ENCODE data around the gene GLCE. TPM values are rescaled to one million over a fixed set of nuclear protein-coding genes. Genes with fewer than 3 reads are reported as not detected.
"Not testable (repeated sequence)": the region's sequence is repeated elsewhere in the genome, so short reads cannot be mapped to it uniquely, and the experiment has no call there.

The GLCE gene
- total RNA-seq, 1 experiment from 2014 or later = 11.5 TPM

DNA sequence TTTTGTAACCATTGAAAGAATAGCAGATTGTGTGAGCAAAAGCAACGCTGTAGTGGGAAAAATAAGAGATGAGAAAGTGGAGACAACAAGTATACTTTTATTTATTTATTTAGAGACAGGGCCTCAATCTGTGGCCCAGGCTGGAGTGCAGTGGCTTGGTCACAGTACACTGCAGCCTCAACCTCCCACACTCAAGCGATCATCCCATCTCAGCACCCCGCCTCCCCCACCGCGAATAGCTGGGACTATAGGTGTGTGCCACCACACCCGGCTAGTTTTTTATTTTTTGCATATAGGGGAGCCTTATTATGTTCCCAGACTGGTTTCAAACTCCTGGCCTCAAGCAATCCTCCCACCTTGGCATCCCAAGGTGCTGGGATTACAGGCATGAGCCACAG is 1.6 kb upstream of the GLCE start:
- DNase-seq (ENCODE audit: low spot score) = no peak

DNA sequence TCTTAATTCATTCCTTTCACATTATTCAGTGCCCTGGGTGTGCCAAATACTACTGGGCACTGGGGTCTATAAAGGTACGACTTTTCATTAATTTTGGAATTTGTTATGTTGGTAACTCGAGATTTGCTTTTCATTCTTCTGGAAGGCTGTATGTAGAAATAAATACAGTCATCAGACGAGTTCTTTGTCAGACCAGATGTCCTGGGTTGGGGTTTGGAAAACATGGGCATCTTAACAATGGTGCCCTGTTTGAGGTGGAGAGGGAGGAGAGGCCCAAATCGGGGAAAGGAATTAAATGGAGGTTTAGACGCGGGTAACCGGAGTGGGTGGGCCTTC is 662 bp upstream of the GLCE start:
- no peak for DNase-seq (ENCODE audit: low spot score)

DNA sequence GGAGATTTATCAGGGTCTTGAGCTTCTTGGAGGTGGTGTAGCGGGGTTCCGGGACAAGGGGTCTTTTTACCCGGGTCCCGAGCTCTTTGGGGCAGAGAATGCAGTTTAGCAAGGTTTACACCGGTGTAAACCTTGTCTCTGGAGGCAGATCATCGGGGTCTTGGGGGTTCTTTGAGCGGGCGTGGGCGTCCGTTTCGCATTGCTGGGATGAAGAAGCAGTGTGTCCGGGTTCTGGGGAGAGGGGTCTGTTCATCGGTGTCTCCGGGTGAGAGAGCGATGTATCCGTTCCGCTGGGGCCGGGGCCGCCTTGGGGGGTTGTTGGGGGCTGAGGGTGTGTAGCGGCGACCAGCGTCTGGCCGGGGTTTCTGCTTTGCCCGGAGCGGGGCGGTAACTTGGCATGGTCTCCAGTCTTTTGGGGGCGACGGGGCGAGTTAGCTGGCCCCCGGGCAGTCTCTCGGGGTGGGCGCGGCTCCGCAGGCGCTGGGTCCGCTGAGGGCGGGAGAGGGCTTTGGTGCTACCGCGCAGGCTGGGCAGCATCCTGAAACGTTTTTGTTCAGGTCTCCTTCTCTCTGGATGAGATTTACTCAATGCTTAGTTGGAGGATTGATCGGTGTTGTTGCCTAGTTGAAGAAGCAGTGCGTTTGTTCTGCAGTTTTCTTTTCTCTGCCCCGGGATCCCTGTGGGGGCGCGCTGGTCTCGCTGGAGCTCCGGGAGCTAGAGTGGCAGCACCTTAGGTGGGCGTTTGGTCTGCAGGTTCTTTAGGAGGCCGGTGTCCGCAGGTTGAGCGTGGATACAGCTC is 843 bp downstream of the GLCE start:
- peak; percentile 58 for DNase-seq (ENCODE audit: low spot score)

DNA sequence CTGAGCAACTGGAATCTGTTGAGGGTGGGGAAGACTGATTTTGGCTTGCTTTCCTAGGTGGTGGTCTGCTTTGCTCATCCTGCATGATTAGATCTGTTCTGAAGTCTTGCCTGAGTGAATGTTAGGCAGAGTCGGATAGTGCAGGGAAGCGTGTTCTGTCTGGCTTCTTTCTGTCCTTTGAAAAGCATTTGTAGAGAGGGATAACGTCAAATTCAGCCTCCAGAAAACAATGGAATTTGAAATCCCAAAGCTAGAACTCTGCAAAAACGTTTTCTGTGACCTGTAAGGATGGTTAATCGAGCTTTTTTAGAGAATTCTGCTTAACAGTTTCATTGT is 1.4 kb downstream of the GLCE start:
- DNase-seq (ENCODE audit: low spot score) = no peak

DNA sequence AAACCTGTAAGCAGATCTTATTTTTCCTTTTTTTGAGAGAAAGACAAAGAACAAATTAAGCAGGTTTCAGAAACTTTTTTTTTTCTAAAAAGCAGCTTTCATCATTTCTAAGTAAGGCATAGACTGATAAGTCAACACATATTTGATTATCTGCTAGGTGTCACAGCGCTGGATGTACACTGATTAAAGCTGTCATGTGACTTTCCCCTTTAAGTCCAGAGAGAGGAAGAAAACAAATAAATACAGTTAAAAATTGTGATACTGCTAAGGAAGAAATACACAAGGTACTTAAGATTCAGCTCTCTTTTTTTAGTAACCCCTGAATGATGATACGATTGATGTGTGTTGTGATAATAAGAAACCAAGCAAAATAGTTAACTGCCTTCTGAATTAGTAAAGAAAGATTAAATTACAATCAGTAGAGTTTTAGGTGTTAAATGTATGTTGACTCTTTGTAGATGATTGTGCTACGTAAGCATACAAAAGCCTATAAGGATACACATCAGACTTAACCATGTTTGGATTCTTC is 2.8 kb downstream of the GLCE start:
- no peak for DNase-seq (ENCODE audit: low spot score)

DNA sequence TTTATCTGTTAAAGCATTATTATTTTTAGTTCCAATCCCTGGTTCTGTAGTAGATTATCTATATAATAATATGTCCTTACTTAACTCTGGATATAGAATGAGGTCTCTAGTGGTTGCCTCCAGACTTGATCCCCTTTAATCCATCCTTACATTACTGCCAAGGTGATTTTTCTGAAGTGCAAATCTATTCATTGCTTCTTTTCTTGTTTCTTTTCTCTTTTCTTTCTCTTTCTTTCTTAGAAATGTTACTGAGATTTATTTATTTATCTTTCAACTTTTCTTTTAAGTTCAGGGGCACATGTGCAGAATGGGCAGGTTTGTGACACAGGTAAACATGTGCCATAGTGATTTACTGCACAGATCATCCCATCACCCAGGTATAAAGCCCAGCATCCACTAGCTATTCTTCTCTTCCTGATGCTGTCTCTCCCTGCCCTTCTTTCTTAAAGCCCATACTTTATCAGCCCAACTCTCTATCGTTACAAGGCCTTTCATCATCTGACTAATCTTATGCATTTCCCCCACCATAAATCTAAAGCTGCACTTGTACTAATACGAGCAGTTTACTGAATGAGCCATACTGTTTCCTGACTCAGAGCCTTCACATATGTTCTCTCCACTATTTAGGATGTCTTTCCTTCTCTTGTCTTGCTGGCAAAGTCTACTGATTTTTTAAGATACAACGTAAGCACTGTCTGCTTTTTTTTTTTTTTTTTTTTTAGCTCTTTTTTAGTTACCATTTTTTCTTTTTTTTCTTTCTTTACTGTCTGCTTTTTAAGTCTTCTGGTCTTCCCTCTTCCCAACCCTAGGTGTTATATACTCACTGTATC is 4.6 kb downstream of the GLCE start:
- DNase-seq (ENCODE audit: low spot score) = no peak

DNA sequence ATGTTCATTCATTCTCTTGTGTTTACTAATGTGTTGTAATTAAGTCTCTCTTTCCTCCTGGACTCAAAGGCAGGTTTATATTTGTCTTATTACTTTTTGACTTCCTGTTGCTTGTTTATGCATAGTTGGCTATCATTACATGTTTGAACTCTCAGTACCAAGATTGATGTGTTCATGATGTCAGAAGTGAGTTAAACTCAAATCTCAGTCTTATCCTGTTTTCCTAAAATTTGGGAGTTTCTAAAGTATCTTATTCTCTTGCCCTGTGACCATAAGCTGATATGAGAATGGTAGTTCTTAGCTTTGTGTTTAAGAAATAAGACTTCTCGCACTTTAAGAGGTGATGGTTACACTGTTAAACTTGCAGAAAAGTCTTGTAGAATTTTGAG is 5.2 kb downstream of the GLCE start:
- no peak for DNase-seq (ENCODE audit: low spot score)

DNA sequence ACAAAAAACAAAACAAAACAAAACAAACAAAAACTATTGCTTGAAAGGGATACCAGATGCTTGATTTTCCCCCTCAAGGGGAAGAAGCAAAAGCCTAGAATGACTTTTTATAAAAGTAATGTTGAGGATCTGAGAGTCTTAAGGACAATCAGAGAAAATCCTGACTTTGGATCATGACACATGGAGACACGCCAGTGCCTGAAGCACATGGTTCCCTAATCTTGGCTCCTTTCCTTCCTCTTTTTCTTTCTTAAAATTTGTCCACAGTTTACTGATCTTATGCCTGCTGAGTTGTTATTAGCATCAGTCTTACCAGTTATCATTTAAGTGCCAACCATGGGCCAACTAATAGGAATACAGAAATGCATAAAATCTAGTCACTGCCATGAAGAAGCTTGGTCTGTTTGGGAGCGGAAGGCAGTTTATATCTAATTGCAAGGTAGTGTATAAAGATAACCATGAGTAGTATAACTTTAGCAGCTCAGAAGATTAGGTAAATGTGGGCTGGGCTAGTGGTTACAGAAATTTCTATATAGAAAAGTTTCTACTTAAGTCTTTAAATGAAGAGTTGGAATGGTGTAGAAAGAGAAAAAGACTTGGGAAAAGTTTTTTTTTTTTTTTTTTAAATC is 6.9 kb downstream of the GLCE start:
- DNase-seq (ENCODE audit: low spot score) = no peak

DNA sequence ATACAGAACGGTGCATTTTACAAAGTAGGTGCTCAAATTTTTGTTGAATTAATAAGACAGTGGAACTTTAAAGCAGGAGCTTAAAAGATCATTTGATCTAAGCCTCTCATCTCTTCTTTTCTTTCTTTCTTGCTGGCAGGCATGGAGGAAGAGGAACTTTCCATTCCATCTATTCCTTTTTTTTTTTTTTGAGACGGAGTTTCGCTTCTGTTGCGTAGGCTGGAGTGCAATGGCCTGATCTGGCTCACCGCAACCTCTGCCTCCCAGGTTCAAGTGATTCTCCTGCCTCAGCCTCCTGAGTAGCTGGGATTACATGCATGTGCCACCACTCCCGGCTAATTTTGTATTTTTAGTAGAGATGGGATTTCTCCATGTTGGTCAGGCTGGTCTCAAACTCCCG is 7.9 kb downstream of the GLCE start:
- DNase-seq (ENCODE audit: low spot score) = not testable (repeated sequence)

DNA sequence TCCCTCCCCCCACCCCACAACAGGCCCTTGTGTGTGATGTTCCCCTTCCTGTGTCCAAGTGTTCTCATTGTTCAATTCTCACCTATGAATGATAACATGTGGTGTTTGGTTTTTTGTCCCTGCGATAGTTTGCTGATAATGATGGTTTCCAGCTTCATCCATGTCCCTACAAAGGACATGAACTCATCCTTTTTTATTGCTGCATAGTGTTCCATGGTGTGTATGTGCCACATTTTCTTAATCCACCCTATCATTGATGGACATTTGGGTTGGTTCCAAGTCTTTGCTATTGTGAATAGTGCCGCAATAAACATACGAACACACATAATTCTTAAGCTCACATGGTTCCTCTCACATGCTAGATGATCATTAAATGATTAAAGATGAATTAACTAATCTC is 9.1 kb downstream of the GLCE start:
- DNase-seq (ENCODE audit: low spot score) = not testable (repeated sequence)

DNA sequence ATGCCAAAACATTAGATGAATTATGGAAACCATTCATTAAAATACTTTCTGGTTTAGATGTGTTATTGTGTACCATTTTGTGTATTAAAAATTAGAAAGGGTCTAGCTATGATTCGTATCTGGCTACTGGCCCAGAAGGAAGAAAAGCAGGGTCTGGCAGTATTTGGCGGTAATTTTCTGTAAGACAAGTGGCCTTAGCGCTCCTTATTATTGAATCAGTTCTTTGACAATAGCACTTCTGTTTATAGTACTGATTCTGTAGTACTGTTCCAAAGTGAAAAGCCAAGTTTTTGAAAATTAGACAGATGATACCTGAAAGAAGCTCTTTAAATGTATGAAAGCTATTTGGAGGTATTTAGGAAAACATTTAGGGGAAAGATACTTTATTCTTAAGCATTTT is 10.2 kb downstream of the GLCE start:
- DNase-seq (ENCODE audit: low spot score) = no peak

DNA sequence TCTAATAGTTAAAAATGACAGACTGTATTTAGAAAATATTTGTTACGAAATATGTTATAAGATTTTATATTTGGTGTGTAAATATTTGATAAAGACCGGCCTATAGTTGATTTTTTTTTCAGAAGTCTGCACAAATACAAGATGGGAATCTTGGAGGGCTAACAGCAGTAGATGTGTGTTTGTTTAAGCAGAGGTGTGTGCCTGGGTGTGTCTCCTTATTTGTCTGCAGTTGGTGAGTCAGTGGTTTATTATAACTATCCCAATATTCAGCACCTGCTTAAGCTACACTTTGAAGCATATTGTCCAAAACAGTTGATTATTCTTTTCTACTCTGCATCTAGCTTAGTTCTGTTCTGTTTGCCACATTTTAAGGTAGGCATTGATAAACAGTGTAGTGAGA is 12.4 kb downstream of the GLCE start:
- peak; percentile 15 for DNase-seq (ENCODE audit: low spot score)

DNA sequence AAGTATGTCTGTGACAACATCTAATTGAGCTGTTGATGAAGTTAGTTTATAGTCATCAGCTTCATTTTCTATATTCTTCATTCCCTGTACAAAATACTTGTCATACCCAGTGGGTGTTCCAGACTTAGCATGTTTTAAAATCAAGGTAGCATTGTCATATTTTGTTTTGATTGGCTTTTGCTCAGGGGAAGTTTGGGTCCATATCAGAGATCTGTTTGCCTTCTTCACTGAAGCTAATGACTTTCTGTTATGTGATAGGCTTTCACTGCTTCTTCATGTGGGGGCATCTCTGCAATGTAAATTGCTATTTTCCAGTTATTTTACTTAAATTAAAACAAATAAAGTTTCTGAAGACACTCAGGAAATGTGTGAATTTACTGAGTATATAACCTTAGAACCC is 15.1 kb downstream of the GLCE start:
- DNase-seq (ENCODE audit: low spot score) = no peak

DNA sequence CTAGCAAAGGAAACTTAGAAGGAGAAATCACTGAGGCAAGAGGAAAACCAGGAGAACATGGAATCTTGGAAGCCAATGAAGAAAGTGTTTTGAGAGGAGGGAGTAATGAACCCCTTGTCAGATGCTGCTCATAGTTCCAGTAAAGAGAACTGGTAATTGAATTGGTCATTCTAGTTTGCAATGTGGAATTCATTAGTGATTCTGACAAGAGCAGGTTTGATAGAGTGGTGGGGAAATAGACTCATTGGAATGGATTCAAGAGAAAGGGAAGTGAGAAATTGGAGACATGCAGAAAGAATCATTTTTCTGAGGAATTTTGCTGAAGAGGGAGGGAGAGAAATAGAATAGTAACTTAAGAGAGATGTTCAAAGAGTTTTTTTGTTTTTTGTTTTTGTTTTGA is 21.0 kb downstream of the GLCE start:
- DNase-seq (ENCODE audit: low spot score) = no peak

DNA sequence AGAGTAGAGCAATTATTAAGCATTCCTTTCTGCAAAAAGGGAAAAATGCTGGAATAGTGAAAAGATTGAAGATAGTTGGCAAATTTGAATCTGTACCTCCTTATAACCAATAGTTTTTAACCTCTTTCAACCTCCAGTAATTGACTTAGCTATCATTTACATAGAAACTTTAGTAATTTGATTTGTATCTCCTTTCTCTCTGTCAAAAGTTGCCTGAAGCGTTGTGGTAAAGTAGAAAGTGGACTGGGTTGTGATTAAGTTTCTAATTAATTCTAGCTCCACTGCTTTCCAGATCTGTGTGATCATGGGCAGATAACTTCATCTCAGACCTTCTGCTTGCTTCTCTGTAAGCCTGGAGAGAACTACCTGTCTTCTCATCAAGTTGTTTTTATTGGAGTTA is 24.8 kb downstream of the GLCE start:
- no peak for DNase-seq (ENCODE audit: low spot score)

DNA sequence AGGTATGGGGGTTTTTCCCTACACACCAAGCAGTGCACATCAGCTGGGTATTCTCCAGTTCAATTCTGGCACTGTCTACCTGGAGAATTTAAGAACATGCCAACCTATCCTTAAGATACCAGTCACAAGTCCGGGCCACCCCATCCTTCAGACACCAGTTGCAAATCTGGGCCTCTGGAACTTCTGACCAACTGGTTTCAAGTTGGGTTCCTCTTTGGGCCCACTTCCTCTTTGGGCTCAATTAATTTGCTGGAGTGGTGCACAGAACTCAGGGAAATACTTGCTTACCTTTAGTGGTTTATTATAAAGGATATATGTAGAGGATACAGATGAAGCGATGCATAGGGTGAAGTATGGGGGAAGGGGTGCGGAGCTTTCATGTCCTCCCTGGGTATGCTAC is 25.3 kb downstream of the GLCE start:
- no peak for DNase-seq (ENCODE audit: low spot score)

DNA sequence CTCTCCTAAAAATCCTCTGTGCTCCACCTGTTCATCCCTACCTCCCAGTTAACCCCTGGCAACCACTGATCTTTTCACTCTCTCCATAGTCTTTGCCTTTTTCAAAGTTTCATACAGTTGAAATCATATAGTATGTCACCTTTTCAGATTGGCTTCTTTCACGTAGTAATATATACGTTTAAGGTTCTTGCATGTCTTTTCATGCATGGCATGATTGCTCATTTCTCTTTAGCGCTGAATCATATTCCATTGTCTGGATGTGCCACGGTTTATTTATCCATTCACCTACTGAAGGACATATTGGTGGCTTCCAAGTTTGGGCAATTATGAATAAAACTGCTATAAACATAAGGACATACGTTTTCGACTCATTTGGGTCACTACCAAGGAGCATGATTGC is 28.7 kb downstream of the GLCE start:
- no peak for DNase-seq (ENCODE audit: low spot score)

DNA sequence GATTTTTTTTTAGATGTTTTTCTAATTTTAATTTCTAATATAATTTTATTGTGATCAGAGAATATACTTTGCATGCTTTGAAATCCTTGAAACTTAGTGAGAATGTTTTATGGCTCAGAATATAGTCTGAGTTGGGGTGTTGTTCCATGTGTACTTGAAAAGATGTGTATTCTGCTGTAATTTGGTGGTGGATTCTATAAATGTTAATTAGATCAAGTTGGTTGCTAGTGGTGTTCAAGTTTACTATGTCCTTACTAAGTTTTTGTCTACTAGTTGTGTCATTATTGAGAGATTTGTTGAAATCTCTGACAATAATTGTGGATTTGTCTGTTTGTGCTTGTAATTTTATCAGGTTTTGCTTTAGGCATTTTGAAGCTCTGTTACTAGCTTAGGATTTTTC is 29.7 kb downstream of the GLCE start:
- DNase-seq (ENCODE audit: low spot score) = no peak

DNA sequence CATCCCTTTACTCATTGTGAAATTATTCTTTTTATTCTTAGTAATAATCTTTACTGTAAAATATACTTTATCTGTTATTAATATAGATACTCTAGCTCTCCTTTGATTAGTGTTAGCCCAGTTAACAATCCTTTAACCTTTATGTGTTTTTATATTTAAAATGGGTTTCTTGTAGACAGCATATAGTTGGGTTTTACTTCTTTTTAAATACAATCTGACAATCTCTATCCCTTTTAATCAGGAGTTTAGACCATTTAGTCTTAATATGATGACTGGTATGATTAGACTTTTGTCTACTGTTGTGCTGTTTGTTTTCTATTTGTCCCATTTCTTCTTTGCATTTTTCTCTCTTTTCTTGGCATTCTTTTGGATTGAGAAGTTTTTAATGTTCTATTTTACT is 30.1 kb downstream of the GLCE start:
- DNase-seq (ENCODE audit: low spot score) = no peak

DNA sequence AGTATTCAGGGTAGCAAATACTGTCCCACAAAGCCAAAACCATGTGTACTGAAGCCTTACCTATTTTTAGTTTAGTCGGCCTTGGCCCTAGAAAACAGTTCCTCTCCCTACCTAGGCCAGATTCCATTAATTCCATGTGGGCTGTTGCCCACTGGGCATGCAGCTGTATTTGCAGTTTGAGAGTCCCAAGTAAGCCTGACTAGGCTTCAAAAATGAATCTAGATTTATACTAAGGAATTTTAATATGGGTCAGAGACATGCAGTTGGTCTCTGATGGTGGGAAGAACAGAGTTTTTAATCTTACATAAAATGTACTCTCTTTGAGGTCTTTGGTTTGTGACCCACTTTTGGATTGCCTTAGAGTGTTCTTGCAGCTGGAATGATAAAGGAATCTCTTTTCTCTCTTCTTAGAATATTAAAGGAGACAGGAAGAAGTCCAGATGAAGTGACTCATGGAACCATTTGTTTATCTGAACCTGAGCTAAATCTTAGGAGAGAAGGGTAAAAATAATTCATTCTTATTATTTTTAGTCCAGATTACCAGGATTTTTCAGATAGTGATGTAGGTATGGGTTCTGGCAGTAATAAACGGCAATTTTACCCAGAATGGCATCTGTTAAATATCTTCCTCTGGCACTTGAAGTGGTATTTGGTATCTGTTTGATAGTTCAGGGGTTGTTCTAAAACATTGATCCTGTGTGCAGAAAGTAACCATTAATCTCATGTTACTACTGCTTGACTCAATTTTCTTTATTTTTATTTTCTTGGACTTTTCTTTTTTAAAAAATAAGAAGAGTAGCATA is 33.8 kb downstream of the GLCE start:
- DNase-seq (ENCODE audit: low spot score) = no peak

DNA sequence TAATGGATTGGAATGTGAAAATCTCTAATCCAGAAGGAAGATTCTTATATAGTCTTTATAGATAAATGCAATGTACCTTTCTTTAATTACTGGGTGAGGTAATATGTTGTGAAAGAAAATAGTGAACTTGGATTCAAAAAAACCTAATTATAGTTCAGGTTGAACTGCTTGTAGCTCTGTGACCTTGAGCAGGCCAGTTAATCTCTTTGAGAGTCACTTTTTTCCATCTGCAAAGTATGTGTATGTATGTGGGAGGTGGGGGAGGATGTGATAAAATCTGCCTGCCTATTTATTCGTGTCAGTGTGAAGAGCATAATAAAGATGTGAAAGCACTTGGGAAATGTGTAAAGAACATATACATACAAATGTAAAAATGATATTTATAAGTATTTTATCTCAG is 34.4 kb downstream of the GLCE start:
- no peak for DNase-seq (ENCODE audit: low spot score)
